ENCODE measurements around the gene GBA2.
A peak's percentile ranks its signal among the peaks of the same experiment; 100 is the strongest.

GBA2 gene

GRCh38 chr9:35716230-35716629 lies 32.8 kb downstream of the GBA2 start:
- no peak for DNase-seq (ENCODE audit: low spot score)

DNA sequence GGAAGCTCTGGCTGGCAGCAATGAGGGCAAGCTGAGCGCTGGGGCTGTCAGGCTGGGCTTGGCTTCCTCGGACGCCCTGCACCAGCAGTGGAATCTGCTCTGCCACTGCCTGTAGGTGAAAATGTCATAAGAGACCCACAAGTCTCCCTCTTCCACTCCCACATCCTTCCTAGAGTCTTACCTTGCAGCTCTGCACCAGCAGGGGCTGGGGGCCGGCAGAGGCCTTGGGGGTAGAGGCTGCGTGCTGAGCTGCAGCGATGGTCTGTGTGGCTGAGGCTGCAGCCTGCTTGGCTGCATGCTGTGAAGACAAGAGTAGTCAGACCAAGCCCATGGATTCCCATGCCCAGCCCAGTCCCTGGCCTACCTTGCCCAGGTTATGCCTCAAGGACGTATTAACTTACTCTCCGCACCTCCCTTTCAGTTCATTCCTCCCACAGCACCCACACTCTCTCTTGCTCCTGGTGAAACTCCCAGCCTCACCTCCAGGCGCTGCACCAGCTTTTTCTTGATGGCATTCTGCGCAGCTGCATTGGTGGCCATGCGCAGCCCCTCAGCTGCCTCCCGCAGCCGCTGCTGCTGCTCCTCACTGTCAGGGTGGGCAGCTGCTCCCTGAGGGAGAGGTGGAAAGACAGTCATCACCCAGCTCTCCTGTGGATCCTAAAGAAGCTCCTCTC lies 34.3 kb downstream of the GBA2 start:
- no peak for DNase-seq (ENCODE audit: low spot score)

DNA sequence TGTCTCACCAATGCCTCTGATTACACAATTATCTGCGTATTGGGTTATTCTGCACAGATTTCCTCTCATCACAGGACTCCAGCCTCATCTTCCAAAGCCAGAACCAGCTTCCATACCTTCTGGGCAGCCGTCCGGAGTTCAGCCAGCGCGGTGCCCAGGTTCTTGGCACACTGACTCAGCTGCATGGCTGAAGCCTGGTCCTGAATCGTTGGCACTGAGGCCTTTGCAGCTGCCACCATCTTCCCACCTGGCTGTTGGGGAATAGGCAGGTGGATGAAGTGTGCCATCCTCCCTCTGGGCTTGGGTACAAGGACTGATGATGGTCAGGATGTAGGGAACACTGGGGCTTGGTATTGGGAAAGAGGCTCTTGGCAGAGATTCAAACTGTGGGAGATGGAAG lies 34.9 kb downstream of the GBA2 start:
- no peak for DNase-seq (ENCODE audit: low spot score)

- no peak for DNase-seq (ENCODE audit: low spot score)
Observed at GRCh38 chr9:35713578-35713977, 35.5 kb downstream of the GBA2 start.

DNA sequence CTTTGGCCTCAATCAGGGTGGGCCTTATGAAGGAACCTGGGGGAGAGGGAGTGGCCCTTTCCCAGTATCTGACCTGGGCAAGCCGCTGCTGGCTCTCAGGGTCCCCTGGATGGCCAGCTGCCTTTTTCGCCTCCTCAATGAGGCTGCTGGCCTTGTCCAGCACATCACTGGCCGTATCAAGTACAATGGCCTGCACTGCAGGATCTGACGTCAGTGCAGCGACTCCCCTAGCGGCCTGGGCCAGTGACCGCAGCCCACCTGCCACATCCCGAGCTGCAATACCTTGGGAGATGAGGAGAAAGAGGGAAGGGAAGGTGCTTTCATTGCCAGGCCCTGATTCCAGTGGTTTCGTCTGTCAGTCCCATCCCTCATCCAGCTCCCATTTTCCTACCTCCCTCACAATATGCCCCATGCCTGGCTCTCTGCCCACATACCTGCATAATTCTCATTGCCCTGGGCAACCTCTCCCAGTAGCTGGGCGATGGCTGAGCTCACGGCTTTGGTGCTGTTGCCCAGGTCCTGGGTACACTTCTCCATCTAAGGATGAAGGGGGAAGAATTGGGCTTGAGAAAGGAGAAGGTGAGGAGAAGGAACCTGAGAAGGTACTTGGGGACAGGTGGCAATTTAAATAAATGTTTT lies 36.1 kb downstream of the GBA2 start:
- no peak for DNase-seq (ENCODE audit: low spot score)

GRCh38 chr9:35711501-35712428 lies 37.3 kb downstream of the GBA2 start:
- DNase-seq (ENCODE audit: low spot score), result no peak

DNA sequence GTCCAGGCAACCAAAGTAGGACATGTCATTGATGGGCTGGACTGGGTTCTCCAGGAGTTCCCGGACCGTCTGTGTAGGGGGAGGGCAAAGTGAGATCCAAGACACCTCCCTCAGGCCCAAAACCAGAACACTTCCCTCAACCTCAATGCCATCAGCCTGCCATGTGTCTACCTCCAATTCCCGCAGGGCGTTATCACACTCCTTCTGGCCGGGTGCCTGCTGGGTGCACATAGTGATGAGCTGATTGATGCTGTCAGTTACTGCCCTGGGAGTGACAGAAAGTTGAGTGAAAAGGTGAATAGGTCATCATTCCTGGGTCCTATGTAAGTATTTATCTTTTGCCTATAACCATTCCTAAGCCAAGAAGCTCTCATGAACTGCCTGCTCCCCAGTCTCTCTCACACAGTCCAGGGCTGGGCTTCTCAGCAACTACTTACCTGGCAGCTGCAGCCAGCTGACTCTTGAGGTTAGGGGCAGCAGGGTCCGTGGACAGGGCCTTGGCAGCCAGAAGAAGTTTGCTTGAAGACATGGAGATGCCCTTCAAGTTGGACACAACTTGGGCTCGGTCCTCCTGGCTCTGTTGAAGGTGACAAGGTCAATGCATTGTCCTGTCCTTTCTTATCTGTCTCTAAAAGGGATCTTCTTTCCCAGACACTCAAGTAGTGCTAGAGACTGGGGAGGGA lies 38.1 kb downstream of the GBA2 start:
- no peak for DNase-seq (ENCODE audit: low spot score)

DNA sequence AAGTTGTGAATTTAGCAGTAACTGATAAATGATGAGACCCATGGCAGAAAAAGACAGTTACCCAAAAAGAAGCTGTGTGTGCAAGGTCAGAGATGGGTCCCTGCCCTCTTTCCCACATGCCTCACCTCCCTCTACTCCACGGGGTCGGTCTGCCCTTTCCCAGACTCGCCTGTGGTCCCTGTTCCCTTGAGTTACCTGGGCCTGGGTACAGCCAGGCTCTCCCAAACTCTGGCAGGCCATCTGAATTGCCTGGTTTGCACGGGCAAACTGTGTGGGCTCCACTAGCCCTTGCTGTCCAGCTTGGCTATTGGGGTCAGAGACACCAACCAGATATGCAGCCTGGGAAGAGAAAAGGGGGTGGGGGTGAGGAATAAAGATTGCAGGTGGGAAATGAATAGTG lies 40.9 kb downstream of the GBA2 start:
- no peak for DNase-seq (ENCODE audit: low spot score)

DNA sequence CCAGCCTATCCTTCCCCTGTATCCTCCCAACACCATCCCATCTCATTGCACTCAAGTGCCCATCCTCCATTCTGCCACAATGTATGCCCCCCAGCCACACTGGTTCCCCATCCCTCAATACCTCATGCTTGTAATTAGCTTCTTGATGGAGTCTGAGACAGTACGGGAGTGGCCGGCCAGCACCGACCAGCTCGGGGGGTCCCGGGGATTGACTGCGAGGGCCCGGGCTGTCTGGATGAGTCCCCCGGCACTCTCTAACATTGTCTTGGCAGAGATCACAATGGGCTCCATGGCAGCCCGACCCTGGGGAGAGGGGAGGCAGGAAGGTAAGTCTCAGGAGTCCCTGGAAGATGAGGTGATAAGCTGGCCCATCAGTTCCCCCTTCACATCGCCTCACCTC lies 42.1 kb downstream of the GBA2 start:
- no peak for DNase-seq (ENCODE audit: low spot score)

DNA sequence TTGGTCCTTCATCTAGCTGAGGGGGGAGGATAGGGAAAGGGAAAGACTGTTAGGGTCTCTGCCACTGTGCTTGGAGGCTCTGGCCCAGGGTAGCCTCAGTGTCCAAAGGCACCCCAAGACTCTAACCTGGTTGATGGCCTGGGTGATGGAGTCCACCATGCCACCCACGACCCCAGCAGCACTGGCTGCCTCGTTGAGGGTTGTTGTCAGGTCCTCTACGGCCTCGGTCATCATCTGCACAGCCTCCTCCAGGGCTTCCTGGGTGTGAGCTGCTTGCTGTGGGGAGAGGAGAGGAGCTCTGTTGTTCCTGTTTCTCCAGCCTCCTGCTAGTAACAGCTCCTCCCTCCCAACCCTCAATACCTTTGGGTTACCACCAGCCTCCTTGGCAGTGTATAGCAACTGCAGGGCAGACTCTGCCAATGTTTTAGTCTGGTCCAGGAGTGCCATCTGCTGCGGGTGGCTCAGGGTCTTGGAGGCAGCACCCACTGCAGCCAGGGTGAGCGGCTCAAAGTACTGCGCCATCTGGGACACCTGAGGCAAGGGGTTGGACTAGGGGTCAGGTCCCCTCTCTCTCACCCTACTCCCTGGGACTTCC lies 43.1 kb downstream of the GBA2 start:
- no peak for DNase-seq (ENCODE audit: low spot score)

DNA sequence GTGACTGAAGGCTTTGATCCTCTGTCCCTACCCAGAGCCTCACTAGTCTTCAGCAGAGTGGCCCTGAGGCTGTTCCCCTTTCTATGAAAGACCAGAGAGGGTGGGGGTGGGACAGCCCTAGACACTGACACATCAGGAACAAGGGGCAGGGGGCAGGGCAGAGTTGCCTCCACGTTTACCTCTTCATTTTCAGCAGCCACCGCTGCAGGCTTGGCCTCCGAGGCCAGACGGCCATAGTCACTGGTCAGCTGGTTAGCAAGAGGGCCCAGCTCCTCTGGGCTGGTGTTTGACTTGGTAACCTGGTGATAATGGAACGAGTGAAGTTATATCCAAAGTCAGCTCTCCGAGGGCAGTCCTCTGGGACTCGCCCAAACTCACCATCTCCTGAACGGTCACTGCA lies 43.7 kb downstream of the GBA2 start:
- no peak for DNase-seq (ENCODE audit: low spot score)

DNA sequence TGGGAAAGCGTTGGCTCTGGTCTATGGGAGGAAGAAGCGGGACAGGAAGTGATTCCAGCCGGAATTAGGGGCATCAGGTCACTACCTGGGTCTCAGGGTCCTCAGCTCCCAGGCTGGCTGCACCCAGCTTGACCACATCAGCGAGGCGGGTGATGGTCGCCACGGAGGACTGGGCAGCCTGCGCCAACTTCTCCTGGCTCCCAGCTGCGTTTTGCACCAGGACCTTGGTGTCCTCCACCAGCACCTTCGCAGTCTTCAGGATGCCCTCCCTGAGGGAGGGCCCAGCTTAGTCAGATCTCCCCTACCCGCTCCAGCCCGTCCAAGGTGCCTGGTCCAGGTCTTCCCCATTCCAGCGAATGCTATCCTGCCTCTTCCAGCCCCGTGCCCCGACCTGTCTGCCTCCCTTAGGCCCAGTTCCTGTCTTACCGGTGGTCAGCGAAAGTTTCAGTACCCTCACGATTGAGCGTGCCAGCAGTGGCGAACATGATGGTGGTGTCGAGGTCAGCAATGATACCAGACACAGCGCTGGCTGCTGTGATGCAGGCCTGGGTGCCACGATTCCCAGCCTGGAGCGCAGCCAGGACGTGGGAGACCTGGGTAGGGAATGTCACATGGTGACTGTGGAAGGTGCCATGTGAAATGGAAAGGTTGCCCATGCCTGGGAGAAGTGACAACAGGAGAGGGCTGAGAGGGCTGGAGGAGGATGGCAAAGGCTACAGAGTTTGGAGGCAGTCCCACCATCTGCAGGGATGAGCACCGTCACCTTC lies 44.9 kb downstream of the GBA2 start:
- DNase-seq (ENCODE audit: low spot score), result no peak

DNA sequence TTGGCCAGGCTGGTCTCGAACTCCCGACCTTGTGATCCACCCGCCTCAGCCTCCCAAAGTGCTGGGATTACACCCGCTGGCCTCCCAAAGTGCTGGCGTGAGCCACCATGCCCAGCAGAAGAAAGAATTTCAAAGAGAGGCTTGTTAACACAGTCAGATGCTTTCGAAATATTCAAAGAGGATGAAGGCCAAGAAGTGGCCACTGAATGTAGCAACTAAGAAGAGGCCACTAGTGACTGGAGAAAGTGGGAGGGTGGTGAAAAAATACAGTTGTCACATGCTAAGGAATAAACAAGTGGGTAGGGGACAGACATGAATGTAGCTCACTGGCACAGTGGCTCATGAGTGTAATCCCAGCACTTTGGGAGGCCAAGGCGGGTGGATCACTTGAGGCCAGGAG lies 46.3 kb downstream of the GBA2 start:
- DNase-seq (ENCODE audit: low spot score), result no peak

DNA sequence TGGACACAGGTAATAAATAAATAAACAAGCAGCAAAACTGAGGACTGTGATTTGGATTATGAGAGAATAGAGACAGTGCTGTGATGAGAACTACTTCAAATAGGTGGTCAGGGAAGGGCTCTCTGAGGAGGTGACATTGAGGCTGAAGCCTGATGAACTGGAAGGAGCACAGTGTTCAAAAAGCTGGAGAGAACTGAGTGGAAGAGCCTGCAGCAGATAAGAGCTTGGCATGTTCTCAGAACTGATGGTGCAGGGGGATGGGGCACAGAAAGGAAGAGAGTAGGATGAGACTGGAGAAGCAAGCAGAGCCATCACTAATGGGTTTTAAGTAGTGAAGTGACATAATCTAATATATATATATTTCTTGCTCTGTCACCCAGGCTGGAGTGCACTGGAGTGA lies 48.1 kb downstream of the GBA2 start:
- DNase-seq (ENCODE audit: low spot score), result no peak

DNA sequence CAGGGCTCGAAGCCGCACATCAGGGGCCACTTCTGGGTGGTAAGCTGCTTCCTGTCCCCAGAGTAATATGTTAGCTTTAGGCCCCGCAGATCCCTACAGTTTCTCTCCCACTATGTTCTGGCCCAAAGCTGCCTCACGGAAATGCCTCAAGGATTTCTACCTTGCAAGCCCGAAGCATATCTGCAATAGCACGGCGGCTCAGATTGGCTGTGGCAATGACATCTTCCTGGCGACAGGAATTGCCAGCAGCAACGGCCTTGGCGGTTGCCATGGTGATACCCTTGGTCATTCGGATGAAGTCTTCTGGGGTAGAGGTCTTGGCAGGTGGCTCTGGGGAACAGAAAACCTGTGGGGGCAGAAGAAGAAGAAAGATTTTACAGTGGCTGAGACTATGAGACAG lies 49.0 kb downstream of the GBA2 start:
- no peak for DNase-seq (ENCODE audit: low spot score)

DNA sequence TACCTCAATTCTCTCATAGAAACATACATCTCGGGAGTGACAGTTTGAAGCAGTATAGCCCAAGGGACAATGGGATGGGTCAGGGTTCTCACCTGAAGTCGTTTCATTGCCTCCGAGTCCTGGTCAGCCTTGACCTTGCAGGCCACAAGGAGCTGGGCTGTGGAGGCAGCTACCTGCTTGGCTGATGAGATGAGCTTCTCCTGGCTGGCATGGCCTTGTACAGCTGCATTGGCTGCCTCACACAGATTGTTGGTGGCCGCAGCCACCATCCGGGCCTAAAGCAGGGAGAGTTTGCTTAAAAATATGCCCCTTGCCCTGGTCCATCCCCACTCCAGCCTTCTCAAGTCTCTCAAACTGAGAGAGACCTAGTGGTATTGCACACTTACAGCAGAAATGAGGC lies 50.8 kb downstream of the GBA2 start:
- DNase-seq (ENCODE audit: low spot score), result no peak

- DNase-seq (ENCODE audit: low spot score), result no peak
Observed at GRCh38 chr9:35697486-35697885, 51.5 kb downstream of the GBA2 start.

DNA sequence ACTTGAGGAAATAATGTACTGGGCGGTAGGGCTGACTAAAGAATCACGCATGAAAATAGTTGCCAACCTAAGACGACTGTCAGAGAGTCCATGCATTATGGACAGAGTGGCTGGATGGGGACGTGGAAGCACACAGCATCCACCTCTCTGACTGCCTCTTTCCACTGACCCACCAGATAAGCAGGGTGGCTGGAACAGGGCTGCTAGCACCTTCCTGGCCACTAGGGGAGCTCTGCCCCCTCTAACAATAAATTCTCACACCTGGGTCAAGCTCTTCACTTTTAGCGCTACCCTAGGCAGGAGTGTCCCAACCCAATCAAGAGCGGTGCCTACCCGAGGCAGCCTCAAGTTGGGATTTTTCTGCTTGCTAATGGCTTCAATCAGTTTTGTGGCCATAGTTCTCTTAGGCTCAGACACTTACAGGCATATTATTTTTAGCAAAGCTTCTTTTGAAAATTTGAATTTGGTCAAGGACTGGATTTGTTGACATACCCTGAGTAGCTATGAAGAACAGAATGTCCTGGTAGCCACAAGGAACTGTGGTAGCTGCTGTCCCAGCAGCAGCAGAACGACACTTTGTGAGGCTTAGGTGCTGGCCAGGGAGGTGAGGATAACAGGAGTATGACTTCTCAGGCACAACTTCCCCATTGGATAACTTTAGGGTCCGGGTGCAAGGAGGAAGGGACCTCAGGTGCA lies 52.4 kb downstream of the GBA2 start:
- DNase-seq (ENCODE audit: low spot score), result peak; percentile 35

- no peak for DNase-seq (ENCODE audit: low spot score)
Observed at GRCh38 chr9:35695943-35696401, 53.1 kb downstream of the GBA2 start.

- DNase-seq (ENCODE audit: low spot score), result no peak
Observed at GRCh38 chr9:35691757-35692301, 57.2 kb downstream of the GBA2 start.

Measured in pons (tissue), 1 donor.